T-cell (primary cell): ENCODE results near the gene CHD5. TPM values are rescaled to one million over a fixed set of nuclear protein-coding genes. Genes with fewer than 3 reads are reported as not detected.

Experiments
- ATAC-seq, 4 experiments: fragments of 200-7000 bp in 3 of 4; fragments of 150-1000 bp in 1 of 4; cut with Tn5 transposase; replicated peaks in 1 of 4; 1 replicate in 3 of 4; 2 replicates in 1 of 4; pipeline ENCODE4 v1.10.0; 2021; ENCODE audit warnings: moderate library complexity in 3 of 4, mild to moderate bottlenecking in 2 of 4, moderate number of reproducible peaks in 1 of 4
- CTCF ChIA-PET, 2 donors: fragments of 300-600 bp; sonication (Branson Sonifier 250); formaldehyde crosslinking; loops; one replicate each; lab custom pipeline; 2022; ENCODE audit warnings: antibody characterized with exemption in 2 of 2; lab: Charles Lee
- POLR2A ChIA-PET, 2 donors: fragments of 300-600 bp; sonication (Branson Sonifier 250); formaldehyde crosslinking; loops; one replicate each; lab custom pipeline; 2022; ENCODE audit warnings: antibody characterized with exemption in 2 of 2; lab: Charles Lee
- DNase-seq, 35 experiments: peaks; one replicate each; pipeline versions ENCODE4 v3.0.0 to v3.0.0-alpha.2; 2013 to 2023
- H3K27ac ChIP-seq: one replicate; pipeline ENCODE4 v1.5.1; 2013; ENCODE audit warnings: low read length
- H3K27me3 ChIP-seq, 2 experiments: replicated peaks in 1 of 2; 1 replicate in 1 of 2; 2 replicates in 1 of 2; pipeline versions ENCODE4 v1.6.1 to v1.7.0; 2013; ENCODE audit warnings: low read length in 1 of 2, mixed read lengths in 1 of 2; ENCODE audit not compliant: control insufficient read depth in 2 of 2, insufficient read depth in 2 of 2; ENCODE audit errors: extremely low read depth in 1 of 2
- H3K36me3 ChIP-seq, 2 donors: 1 replicate in 1 of 2; 2 replicates in 1 of 2; pipeline versions ENCODE4 v1.6.1 to v1.7.0; 2013; ENCODE audit warnings: low read length in 1 of 2; ENCODE audit not compliant: control insufficient read depth in 2 of 2, insufficient read depth in 1 of 2; ENCODE audit errors: extremely low read depth in 1 of 2
- H3K4me1 ChIP-seq, 2 experiments: 1 replicate in 1 of 2; 2 replicates in 1 of 2; pipeline versions ENCODE4 v1.6.1 to v1.7.0; 2013; ENCODE audit warnings: low read length in 2 of 2, mixed read lengths in 1 of 2; ENCODE audit not compliant: insufficient read depth in 2 of 2, control insufficient read depth in 1 of 2; ENCODE audit errors: extremely low read depth in 1 of 2
- H3K4me3 ChIP-seq, 2 donors: 1 replicate in 1 of 2; 2 replicates in 1 of 2; pipeline versions ENCODE4 v1.5.1 to v1.7.0; 2013; ENCODE audit warnings: mild to moderate bottlenecking in 2 of 2, low read length in 1 of 2, moderate library complexity in 1 of 2; ENCODE audit not compliant: control insufficient read depth in 1 of 2; ENCODE audit errors: extremely low read depth in 1 of 2
- H3K9me3 ChIP-seq: 2 replicates; pipeline ENCODE4 v1.7.0; 2013
- H3K27ac Mint-ChIP-seq, 2 donors: one replicate each; pipeline ENCODE4 v1.8.0; 2020 to 2021; ENCODE audit warnings: mild to moderate bottlenecking in 2 of 2, mixed read lengths in 2 of 2
- H3K27me3 Mint-ChIP-seq, 2 donors: one replicate each; pipeline ENCODE4 v1.8.0; 2021 to 2022; ENCODE audit warnings: mixed read lengths in 2 of 2
- H3K36me3 Mint-ChIP-seq: one replicate; pipeline ENCODE4 v1.8.0; 2021; ENCODE audit warnings: mixed read lengths
- H3K4me1 Mint-ChIP-seq, 3 donors: one replicate each; pipeline ENCODE4 v1.8.0; 2020 to 2022; ENCODE audit warnings: mixed read lengths in 3 of 3, mild to moderate bottlenecking in 1 of 3
- H3K4me3 Mint-ChIP-seq, 3 donors: one replicate each; pipeline ENCODE4 v1.8.0; 2020 to 2022; ENCODE audit warnings: mild to moderate bottlenecking in 3 of 3, mixed read lengths in 3 of 3, moderate library complexity in 3 of 3
- H3K9me3 Mint-ChIP-seq, 3 donors: one replicate each; pipeline ENCODE4 v1.8.0; 2020 to 2022; ENCODE audit warnings: mixed read lengths in 3 of 3
- WGBS: methylation state at CpG from one replicate; pipeline ENCODE4 v1.1.5; 2013; ENCODE audit warnings: missing lambda C conversion rate; ENCODE audit not compliant: insufficient coverage; 5-methylcytosine and 5-hydroxymethylcytosine counted together
- total RNA-seq, 35 experiments: library from RNA in 6 of 35; stranded (reverse) in 6 of 35; fragments of 120-200 nt in 1 of 35; gene quantifications; one replicate each; pipeline versions ENCODE4 v1.2.1 to v1.2.4 and lab custom pipeline; 2013 to 2026

Gene CHD5
- total RNA-seq, 5 donors from 2014 or later (not counting 1 experiment from before 2014, with no cell fraction given): 0.05 to 0.23 (median 0.16) TPM

GRCh38 chr1:6087377-6087772 lies 92.7 kb downstream of the CHD5 start:
- DNase-seq (no peak), ATAC-seq (no peak)
- WGBS: 94% methylated on average over 6 of the region's 14 CpGs
- Mint-ChIP-seq H3K27me3 (no peaks in the 10 kb centered on the region), H3K9me3 (no peaks in the 10 kb centered on the region), H3K4me3 (no peak overlapping the region), H3K36me3 (peaks cover 23% of the 10 kb centered on the region), H3K4me1 (no peaks in the 10 kb centered on the region), H3K27ac (no peak overlapping the region)
- Histone ChIP-seq H3K27me3 (no peaks in the 10 kb centered on the region), H3K4me1 (no peaks in the 10 kb centered on the region), H3K27ac (no peak overlapping the region), H3K9me3 (no peaks in the 10 kb centered on the region), H3K36me3 (peaks cover 9 to 67% of the 10 kb centered on the region in 2 donors), H3K4me3 (no peak overlapping the region)
- ChIA-PET CTCF (no interaction called here), POLR2A (no interaction called here)

GRCh38 chr1:6086762-6087376 lies 93.3 kb downstream of the CHD5 start:
- H3K27me3 ChIP-seq: no peaks in the 10 kb centered on the region
- no peak overlapping the region for H3K4me3 ChIP-seq
- Mint-ChIP-seq H3K36me3 (peaks cover 23% of the 10 kb centered on the region), H3K4me1 (no peaks in the 10 kb centered on the region), H3K4me3 (no peak overlapping the region), H3K27me3 (no peaks in the 10 kb centered on the region), H3K27ac (no peak overlapping the region), H3K9me3 (no peaks in the 10 kb centered on the region)
- DNase-seq (no peak), ATAC-seq (no peak)
- 84% methylated on average over 6 of the region's 15 CpGs for WGBS
- H3K36me3 ChIP-seq: peaks cover 14 to 66% of the 10 kb centered on the region in 2 donors
- no peaks in the 10 kb centered on the region for H3K9me3 ChIP-seq
- ChIA-PET CTCF (no interaction called here), POLR2A (no interaction called here)
- H3K27ac ChIP-seq: no peak overlapping the region
- no peaks in the 10 kb centered on the region for H3K4me1 ChIP-seq

- Histone ChIP-seq H3K9me3 (no peaks in the 10 kb centered on the region), H3K27me3 (no peaks in the 10 kb centered on the region), H3K4me1 (no peaks in the 10 kb centered on the region), H3K36me3 (peaks cover 20 to 68% of the 10 kb centered on the region in 2 donors), H3K4me3 (no peak overlapping the region), H3K27ac (no peak overlapping the region)
- Mint-ChIP-seq H3K9me3 (no peaks in the 10 kb centered on the region), H3K27ac (no peak overlapping the region), H3K36me3 (peaks cover 27% of the 10 kb centered on the region), H3K27me3 (no peaks in the 10 kb centered on the region), H3K4me3 (no peak overlapping the region), H3K4me1 (no peaks in the 10 kb centered on the region)
- POLR2A ChIA-PET: no interaction called here
- DNase-seq (no peak), ATAC-seq (no peak)
- CTCF ChIA-PET: no interaction called here
- 98% methylated on average over 6 of the region's 13 CpGs for WGBS
These were observed 93.8 kb downstream of the CHD5 start for GRCh38 chr1:6086358-6086757.

GRCh38 chr1:6085666-6086065 lies 94.5 kb downstream of the CHD5 start:
- Mint-ChIP-seq H3K36me3 (peaks cover 25% of the 10 kb centered on the region), H3K4me3 (no peak overlapping the region), H3K27me3 (no peaks in the 10 kb centered on the region), H3K4me1 (no peaks in the 10 kb centered on the region), H3K9me3 (no peaks in the 10 kb centered on the region), H3K27ac (no peak overlapping the region)
- no peak for ATAC-seq
- no peak for DNase-seq
- Histone ChIP-seq H3K4me3 (no peak overlapping the region), H3K27ac (no peak overlapping the region), H3K9me3 (no peaks in the 10 kb centered on the region), H3K36me3 (peaks cover 21 to 68% of the 10 kb centered on the region in 2 donors), H3K27me3 (no peaks in the 10 kb centered on the region), H3K4me1 (no peaks in the 10 kb centered on the region)
- POLR2A ChIA-PET: no interaction called here
- 99% methylated on average over 10 of the region's 13 CpGs for WGBS
- CTCF ChIA-PET: no interaction called here

- H3K4me3 Mint-ChIP-seq: no peak overlapping the region
- no peak overlapping the region for H3K27ac Mint-ChIP-seq
- ATAC-seq (no peak), DNase-seq (no peak)
- WGBS: 96% methylated on average over 11 of the region's 18 CpGs
- peaks cover 26% of the 10 kb centered on the region for H3K36me3 Mint-ChIP-seq
- H3K36me3 ChIP-seq: peaks cover 21 to 68% of the 10 kb centered on the region in 2 donors
- H3K9me3 ChIP-seq: no peaks in the 10 kb centered on the region
- no peak overlapping the region for H3K4me3 ChIP-seq
- POLR2A ChIA-PET: no interaction called here
- no peaks in the 10 kb centered on the region for H3K27me3 Mint-ChIP-seq
- H3K4me1 Mint-ChIP-seq: no peaks in the 10 kb centered on the region
- H3K27me3 ChIP-seq: no peaks in the 10 kb centered on the region
- CTCF ChIA-PET: interaction anchor here in 1 of 2 donors (0.6 kb wide), 1 partner anchor 730 kb away, joined by 3 read pairs; no protein-coding TSS in a partner anchor
- H3K27ac ChIP-seq: no peak overlapping the region
- no peaks in the 10 kb centered on the region for H3K4me1 ChIP-seq
- H3K9me3 Mint-ChIP-seq: no peaks in the 10 kb centered on the region
These were observed 95.2 kb downstream of the CHD5 start for GRCh38 chr1:6084781-6085495.

GRCh38 chr1:6083801-6084446 lies 96.2 kb downstream of the CHD5 start:
- H3K36me3 Mint-ChIP-seq: peaks cover 30% of the 10 kb centered on the region
- Histone ChIP-seq H3K4me3 (no peak overlapping the region), H3K27ac (no peak overlapping the region), H3K27me3 (no peaks in the 10 kb centered on the region), H3K9me3 (no peaks in the 10 kb centered on the region), H3K36me3 (peaks cover 21 to 68% of the 10 kb centered on the region in 2 donors), H3K4me1 (no peaks in the 10 kb centered on the region)
- 86% methylated on average over 10 of the region's 12 CpGs for WGBS
- CTCF ChIA-PET: no interaction called here
- ATAC-seq (no peak), DNase-seq (no peak)
- H3K4me1 Mint-ChIP-seq: no peaks in the 10 kb centered on the region
- no peaks in the 10 kb centered on the region for H3K27me3 Mint-ChIP-seq
- no peaks in the 10 kb centered on the region for H3K9me3 Mint-ChIP-seq
- no peak overlapping the region for H3K27ac Mint-ChIP-seq
- H3K4me3 Mint-ChIP-seq: no peak overlapping the region
- POLR2A ChIA-PET: no interaction called here
